Hypothalamus (tissue), 51 donors: ENCODE data around the gene NOC4L.
A peak's percentile ranks its signal among the peaks of the same experiment; 100 is the strongest.

ENCODE experiments used
- DNase-seq, 51 donors: peaks; one replicate each; lab custom pipeline; 2025; lab: John Stamatoyannopoulos, UW

The NOC4L gene

DNA sequence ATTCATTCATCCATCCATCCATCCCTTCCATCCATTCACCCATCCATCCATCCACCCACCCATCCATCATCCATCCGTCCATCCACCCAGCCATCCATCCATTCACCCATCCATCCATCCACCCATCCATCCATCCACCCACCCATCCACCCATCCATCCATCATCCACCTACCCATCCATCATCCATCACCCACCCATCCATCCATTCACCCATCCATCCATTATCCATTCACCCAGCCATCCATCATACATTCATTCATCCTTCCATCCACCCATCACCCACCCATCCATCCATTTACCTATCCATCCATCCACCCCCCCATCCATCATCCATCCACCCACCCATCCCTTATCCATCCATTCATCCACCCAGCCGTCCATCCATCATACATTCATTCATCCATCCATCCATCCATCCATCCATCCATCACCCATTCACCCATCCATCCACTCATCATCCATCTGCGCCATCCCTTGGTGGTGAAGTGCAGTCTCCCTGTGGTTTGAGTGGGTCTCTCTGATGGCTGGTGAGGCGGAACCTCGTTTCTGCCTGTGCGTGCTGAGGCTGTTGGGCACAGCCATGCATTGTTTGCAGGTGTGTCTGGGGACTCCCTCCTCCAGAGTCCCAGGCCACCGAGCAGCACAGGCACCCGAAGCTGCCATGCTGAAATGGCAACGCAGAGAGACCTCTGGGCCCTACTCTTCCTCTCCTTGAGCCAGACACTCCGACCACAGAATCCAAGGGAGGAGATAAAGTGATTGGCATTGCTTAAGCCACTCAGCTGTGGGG, 22.7 kb downstream of the NOC4L start:
- DNase-seq, result no peak

DNA sequence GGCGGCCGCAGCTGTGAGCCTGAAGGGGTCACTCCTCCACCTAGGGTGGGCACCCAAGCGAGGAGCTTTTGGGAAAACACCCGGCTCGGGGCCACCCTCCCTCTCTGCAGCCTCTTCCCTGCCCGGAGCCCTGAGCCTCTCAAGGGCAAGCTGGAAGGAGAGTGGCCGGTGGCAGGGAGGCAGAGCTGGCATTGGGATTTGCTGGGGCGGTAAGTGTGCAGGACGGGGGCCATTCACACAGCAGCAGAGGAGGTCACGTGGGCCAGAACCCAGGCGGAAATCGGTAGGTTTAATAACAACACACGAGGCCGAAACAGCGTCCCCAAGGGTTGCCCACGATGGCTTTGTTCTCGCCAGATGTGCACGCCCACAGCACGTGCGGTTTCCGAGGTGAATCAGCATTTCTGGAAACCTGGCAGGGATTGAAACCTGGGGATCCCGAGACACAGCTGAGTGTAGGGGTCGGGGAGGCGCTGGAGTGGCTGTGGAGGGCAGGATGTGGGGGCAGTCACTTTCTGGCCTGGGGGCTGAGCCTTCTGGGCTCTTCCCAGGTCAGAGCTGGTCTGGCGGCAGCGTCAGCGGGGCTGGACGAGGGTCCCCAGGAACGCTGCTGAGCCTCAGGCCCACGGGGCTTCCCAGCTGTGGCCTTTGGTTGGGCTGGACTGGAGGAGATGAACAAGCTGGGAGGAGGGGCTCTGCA, 23.5 kb downstream of the NOC4L start:
- DNase-seq, result no peak

DNA sequence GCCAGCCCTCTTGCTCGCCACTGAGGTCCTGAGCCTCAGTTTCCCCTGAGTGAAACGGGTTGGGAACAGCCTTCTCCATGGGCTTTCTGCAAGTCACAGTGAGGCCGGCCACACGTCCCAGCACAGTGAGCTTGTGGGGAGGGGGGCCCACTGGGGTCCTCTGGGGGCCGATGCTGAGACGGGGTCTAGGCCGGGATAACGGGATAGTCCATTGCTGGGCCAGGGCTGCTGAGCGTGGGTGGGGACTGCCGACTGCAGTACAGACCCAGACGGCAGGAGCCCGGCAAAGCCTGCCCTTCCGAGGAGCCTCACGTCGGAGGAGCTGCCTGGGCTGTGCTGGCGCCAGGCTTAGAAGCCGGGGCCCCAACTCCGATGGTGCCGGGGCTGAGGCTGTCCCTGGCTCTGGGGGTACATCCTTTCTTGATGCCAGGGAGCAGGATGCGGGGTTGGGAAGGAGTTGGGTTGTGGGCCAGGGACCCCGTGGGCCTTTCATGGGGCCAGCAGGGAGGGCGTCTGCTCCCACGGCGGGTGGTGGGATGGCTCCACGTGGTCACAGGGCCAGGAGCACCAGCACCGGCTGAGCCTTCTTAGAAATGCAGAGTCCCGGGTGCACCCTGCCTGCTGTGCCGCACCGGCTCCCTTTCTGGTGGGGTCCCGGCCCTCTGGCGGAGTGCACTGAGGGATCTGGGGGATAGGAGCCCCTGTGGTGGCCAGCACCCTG, 24.2 kb downstream of the NOC4L start:
- DNase-seq, result no peak

GRCh38 chr12:132169376-132169775, 25.1 kb downstream of the NOC4L start:
- DNase-seq, result no peak

GRCh38 chr12:132170094-132170636, 25.9 kb downstream of the NOC4L start:
- DNase-seq, result no peak

GRCh38 chr12:132170637-132171292, 26.5 kb downstream of the NOC4L start:
- no peak for DNase-seq

DNA sequence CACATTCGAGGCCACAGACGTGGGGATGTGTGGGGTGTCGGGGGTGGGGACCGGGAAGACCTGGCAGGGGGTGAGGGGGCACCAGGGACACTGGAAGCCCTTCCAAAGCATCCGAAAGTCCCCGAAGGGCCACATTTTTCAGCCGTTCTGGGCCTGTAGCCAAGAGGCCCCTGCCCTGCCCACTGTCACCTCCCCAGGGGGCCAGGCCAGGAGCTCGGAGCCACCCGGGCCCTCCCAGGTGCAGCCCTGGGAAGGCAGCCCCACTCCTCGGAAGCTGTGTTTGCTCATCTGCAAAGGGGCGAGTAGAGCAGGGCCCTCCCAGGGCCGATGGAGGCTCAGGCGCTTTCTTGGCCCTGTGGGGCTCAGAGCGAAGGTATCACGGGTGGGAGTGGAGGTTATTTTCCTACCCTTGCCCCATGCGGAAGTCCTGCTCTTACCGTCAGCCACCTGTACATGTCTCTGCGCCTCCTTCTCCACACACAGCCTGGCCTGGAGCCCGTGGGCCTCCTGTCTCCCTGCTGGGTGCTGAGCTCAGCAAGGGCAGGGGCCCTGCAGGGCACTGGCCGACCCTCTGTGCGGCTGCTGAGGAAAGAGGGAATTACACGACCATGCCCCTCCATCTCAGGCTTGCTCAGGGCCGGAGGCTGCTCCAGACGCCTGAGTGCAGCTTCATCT, 27.2 kb downstream of the NOC4L start:
- no peak for DNase-seq

- DNase-seq, result no peak
Measured at GRCh38 chr12:132171968-132172521, 27.8 kb downstream of the NOC4L start.

GRCh38 chr12:132172619-132173018, 28.4 kb downstream of the NOC4L start:
- no peak for DNase-seq

DNA sequence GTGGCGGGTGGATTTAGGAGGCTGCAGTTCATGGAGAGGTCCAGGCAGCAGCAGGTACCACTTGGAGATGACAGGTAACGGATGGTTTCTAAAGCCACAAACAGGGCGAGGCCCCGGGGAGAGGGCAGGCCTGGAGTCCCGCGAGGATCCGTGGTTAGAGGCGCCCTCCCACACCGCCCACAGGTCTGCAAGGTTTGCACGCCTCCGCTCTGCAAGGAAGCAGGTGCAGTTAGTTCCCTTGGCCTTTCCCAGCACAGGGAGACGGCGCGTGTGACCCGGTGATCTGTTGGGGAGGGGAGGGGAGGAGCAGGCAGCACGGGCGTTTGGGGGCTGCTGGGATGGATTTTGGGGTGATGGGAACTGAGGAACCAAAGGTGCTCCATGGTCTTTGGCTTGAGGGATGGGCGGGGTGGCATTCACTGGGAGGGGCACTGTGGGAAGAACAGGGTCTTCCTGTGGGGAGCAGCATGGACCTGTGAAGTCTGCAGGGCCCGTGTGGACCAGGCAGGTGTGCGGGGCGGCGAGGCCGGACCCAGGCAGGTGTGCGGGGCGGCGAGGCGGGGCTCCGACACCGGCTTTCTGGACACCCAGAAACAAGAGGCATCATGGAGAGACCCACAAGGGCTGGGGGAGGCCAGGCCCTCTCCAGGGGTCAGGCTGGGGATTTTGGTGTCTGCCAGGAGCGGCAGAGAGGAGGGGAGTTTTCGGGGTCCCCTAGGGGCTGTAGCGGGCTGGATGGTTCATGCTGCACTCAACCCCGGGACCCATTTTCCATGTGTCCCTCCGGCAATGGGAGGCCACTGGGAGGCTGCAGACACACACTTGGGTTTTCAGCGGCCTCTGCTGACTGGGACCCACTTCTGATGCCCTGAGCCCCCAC, 29.1 kb downstream of the NOC4L start:
- DNase-seq, result no peak

GRCh38 chr12:132174015-132174838, 30.0 kb downstream of the NOC4L start:
- DNase-seq, result no peak

DNA sequence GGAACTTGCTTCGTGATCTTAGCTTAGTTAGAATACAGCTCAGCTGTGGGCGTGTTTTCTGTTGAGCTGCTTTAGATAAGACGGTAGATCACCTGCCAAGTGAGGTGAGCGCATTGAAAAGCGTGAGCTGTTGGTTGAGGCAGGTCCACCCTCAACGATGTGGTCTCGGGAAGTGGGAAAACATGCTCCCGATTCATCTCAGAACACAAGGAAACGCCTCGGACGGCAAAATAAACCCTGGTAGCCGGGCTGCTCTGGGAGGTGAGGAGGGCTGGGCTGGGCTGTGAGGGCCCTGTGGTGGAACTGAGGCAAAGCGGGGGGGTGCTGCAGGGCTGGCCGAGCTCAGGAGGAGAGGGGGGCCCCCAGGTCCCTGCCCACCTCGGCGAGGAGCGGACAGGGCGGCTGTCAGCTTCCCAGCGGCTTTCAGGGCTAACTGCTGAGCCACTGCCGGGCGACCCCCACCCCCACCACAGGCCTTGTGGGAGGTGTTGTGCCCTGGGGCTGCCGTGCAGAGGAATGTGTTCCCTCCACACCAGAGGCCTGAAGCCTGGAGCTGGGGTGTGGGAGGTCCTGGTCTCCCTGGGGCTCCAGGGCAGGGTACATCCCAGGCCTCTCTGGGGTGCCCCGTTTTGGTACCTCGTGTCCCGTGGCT, 30.7 kb downstream of the NOC4L start:
- peak in 1 of 51 donors; percentile 35 for DNase-seq

DNA sequence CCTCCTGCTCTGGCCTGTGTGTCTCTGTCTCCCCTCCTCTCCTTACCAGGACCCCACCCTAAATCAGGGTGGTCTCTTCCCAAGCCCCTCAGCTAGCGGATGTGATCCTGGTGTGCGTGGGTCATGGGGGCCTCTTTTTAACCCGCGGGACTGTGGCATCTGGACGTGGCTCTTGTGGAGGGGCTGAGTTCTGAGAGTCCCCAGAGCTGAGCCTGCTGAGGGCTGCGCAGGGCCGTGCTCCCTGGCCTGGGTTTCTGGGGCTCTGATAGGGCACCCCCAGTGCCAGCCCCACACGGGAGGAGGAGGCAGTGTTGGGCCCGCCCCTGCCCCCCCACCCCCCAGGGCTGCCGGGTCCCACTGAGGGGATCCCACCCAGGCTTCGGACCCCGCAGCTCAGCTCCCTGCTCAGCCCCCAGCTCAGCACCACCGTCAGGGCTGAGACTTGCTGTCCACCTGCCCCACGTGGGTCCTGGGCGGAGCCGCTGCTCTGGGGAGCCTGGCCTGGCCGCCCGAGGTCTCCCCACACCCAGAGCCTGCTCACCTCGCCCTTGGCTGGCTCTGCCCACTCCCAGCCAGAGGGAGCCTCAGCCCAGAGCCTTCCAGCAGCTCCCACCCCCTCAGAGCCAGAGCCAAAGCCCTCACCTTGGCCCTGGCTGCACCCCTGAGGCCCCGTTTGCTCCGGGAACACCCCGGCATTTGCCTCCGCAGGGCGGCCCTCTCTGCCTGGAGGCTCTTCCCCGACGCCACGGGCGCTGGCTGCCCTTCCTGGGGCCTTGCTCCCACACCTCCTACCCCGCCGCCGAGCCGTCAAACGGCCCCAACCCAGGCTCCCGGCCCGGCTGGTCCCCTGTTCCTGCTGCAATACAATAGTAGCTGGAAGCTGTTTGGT, 31.5 kb downstream of the NOC4L start:
- no peak for DNase-seq

DNA sequence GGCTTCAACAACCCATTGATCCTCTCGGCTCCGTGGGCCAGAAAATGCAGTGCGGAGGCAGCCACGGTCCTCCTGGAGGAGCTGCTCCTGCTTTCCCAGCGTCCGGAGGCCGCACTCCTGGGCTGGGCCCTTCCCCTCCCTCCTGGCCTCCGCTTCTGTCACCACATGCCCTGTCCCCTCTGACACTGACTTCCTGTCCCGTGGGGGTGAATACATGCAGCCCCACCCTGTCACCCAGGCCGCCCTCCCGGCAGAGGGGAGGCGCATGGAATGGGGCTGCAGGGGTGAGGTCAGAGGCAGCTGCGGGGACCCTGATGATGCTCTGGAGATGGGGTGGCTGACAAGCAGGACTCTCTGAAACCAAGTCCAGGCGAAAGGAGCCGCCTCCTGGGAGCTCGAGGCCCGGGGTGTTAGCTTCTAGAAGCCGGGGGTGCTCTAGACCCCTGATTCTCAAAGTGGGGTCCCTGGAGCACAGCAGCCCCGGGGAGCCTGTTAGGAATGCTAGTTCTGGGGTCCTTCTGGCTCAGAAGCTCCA, 32.2 kb downstream of the NOC4L start:
- no peak for DNase-seq

DNA sequence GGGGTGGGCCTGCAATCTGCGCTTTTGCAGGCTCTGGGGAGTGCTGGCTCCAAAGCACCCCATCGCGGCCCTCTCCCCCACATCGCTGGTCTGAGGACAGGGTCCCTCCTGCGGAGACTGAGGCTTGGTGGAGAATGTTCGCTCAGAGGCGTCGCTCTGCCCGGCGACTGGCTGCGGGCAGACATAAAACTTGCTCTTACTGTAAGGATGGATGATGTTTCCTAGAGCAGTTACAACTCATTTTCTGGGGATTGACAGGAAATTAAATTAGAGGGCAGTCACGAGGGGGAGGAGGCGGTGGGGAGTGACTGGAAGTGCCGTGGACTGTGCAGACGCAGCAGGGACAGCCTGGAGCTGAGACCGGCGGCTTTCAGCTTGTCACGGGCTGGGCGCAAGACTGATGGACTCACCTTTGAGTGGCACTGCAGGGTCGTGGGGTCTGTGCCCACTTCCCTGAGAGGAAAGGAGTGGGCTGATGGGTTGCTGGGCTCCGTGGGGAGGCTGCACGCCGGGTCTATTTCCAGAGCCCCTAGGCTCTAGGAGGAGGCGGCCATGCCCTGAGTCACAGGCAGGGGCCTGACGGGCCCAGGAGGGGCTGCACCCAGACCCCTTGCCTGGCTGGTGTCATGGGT, 32.8 kb downstream of the NOC4L start:
- DNase-seq, result no peak

DNA sequence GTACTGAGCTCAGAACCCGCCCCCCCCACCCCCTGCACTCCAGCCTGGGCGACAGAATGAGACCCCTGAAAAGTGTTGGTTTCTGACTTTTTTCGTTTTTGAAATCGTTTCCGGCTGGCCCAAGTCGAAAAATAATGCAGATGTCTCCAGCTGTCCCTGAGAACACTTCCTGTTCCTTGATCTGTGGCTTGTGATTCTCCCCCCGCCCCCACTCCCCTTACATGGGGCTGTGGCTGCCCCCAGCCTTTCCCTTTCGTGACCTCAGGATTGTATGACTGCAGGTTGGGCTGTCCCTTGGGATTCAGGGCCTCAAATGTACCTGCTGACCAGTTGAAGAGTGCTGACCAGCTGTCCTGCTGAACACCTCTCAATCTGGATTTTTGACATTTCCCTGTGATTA, 34.1 kb downstream of the NOC4L start:
- DNase-seq, result no peak
